Astrocyte (in vitro differentiated cells and primary cell): Measurements from ENCODE around the gene RALY.
"Not testable (repeated sequence)": the region's sequence is repeated elsewhere in the genome, so short reads cannot be mapped to it uniquely, and the experiment has no call there.

Experiments used
- CTCF ChIP-seq: IDR thresholded peaks from 2 replicates; pipeline ENCODE4 v1.5.1; 2011; ENCODE audit warnings: low read depth, mild to moderate bottlenecking, inconsistent platforms, low read length, moderate library complexity; ENCODE audit not compliant: insufficient read depth
- EZH2 ChIP-seq: IDR thresholded peaks from 2 replicates; pipeline ENCODE4 v1.6.1; 2012; ENCODE audit warnings: mild to moderate bottlenecking, low read length, inconsistent platforms; ENCODE audit not compliant: insufficient read depth

DNA sequence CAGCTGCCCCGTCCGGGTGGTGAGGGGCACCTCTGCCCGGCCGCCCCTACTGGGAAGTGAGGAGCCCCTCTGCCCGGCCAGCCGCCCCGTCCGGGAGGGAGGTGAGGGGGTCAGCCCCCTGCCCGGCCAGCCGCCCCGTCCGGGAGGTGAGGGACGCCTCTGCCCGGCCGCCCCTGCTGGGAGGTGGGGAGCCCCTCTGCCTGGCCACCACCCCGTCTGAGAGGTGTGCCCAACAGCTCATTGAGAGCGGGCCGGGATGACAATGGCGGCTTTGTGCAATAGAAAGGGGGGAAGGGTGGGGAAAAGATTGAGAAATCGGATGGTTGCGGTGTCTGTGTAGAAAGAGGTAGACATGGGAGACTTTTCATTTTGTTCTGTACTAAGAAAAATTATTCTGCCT, 139.2 kb downstream of the RALY start:
- not testable (repeated sequence) for TF ChIP-seq CTCF, EZH2
